Gastroesophageal sphincter (tissue), 3 donors: ENCODE results near the gene REELD1.

Experiments
- CTCF ChIP-seq, 4 experiments: fragments of 200-600 bp in 2 of 4; fragments of 450-650 bp in 2 of 4; sonication (generic) in 1 of 4; IDR thresholded peaks; one replicate each; pipeline ENCODE4 v1.5.1; 2017 to 2019; ENCODE audit warnings: antibody characterized with exemption in 4 of 4, mild to moderate bottlenecking in 2 of 4, moderate library complexity in 2 of 4
- POLR2AphosphoS5 ChIP-seq: sonication (generic); formaldehyde crosslinking; IDR thresholded peaks from one replicate; pipeline ENCODE4 v1.6.1; 2017; ENCODE audit warnings: antibody characterized with exemption

DNA sequence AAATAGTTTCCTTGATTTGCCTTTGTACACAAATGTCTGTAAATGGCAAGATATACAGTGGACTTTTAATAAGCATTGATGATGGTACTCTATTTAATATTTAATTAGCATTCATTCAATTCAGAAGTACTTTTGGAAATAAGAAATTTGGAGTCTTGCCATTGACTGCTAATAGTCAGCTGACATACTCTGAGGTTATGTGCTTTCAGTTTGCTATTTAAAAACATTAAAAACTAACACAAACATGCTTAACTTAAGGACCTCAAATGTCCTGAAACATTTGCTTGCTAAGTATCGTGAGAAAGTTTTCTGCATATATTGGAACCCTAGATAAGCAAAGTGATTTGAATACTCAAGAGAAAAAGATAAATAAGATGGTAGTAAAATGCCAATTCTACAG is 64.6 kb downstream of the REELD1 start:
- no peak for TF ChIP-seq CTCF (IDR thresholded peaks at IDR 0.05)
- TF ChIP-seq POLR2AphosphoS5 = no peak
